Stimulated activated CD4-positive, alpha-beta T cell treated with anti-CD3 and anti-CD28 coated beads, Interleukin-1b, Interleukin-23, amount 100 ng/mL, for 4 hours (primary cell): ENCODE measurements around the gene MPDZ.

ENCODE experiments used
- DNase-seq, 2 donors: peaks; one replicate each; pipeline ENCODE4 v3.0.0-alpha.2; 2020; ENCODE audit warnings: low read depth in 2 of 2

Gene MPDZ

DNA sequence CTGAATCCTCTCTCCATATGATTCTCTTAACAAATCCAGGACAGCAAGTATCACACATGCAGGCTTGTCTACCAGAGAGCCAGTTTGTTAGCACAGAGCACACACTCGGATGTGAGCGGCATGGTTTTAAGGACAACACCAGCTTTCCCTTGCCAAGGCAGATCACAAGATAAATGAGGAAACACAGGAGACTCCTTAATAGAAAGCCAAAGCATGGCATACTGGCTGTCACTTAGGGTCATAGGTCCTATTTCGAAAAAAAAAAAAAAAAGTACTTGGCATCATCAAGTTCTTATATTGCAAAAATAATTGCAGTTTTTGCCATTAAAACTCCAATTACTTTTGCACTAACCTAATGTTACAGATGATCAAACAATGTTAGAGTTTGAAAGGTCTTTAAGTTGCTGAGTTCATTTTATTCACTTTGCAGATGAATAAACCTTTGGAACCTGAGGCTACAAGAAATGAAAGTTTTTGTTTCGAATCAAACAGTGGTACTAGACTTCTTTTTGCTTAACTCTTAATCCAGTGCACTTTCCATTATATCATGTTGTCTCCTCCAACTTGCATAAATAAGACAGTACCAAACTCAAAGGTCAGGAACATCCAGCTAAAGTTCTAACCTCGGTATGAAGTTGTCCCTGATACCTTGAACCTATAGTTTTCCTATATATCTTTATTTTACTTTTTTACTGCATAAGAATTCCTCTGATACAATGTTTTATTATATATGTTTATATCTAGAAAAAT is 138.5 kb downstream of the MPDZ start:
- DNase-seq, result no peak

DNA sequence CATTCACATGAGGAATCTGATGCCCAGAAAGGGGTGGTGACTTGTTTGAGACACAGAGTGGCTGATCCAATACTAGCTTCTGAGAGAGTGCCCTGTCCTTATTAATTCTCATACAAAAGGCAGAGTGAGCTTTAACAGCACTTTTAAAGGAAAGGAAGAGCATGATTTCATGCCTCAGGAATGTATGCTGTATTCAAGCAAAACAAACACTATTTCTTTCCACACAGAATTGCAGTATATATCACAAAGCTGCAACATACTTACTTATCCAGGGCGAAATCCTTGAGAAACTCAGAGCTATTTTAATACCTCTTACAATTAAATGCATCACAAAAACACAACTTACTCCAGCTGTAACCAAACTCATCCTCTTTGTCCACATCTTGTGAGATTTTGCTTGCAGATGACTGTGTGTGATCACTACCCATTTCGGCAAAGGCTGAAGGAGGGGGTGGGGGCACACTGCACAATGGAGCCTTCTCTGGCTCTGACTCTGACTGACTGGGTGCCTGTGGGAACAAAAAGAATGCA is 139.8 kb downstream of the MPDZ start:
- DNase-seq, result no peak

DNA sequence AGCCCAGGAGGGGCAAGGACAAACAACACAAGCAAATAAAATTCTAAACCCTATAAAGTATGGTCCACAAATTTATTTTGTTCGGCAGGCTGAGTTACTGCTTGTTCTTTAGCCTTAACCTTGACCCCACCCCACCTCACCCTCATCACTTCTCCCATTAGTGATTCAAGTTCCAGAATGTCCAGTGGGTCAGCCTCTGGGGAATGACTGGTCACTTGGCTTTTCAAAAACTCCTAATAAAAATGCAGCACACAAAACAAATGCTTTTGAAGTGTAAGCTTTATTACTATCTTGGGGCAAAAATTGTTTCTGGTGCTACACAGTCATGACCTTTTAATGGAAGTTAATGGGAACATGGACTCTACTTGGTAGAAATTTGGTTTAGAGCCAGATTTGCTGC is 142.1 kb downstream of the MPDZ start:
- no peak for DNase-seq

DNA sequence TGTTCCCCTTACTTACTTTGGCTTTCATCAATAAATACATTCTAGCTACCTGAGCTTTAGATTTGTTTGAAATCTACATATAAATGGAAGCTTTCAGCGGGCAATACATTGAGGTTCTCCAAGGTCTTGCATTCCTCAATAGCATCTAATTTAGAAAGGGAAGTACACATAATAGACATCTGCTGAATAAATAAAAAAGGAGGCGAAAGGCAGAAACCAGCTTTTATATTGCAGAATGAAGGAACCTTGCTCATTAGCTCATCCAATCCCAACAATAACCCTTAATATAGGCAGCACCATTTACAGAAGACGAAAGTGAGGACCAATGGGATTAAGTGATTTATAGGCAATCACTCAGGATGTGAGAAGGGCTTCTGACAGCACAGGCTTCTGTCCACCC is 147.5 kb downstream of the MPDZ start:
- no peak for DNase-seq

DNA sequence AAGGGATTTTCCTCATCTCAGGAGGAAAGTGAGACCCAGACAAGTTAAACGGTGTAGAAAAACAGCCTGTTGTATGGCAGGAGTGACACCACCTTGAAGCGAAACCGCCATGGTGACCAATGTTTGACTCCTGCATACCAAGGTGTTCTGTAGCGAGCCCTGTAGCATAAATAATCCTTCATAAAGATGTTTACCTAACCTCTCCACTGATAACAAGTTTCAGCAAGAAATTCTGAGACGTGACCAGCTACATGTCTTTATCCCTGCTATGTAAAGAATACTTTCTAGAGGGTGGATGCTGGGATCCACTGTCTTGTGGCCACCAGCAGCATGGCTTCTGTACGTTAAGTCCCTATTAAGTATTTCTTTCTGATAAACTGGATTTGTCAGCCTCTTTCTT is 148.1 kb downstream of the MPDZ start:
- DNase-seq, result no peak

DNA sequence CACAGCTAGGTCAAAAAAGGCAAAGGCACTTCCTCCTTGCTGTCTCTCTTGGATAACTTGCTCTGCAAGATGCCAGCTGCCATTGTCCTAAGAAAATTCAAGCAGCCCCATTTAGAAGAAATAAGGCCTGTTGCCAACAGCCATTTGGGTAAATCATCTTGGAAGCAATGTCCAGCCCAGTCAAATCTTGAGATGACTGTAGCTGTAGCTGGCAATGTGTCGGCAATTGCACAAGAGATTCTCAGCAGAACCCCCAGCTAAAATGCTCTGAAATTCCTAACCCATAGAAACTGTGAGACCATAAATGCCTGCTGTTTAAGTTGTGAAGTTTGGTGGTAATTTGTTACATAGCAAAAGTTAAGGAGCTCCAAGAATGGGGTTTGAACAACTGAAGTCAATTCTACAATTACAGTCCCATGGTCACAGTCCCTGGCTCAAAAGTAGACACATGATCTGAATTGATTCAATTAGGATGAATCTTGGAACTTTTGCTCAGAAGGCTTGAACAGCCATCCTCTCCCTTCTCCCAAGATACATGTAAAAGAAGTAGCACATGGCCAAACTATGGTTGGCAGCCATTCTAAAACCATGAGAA is 151.1 kb downstream of the MPDZ start:
- DNase-seq, result no peak

DNA sequence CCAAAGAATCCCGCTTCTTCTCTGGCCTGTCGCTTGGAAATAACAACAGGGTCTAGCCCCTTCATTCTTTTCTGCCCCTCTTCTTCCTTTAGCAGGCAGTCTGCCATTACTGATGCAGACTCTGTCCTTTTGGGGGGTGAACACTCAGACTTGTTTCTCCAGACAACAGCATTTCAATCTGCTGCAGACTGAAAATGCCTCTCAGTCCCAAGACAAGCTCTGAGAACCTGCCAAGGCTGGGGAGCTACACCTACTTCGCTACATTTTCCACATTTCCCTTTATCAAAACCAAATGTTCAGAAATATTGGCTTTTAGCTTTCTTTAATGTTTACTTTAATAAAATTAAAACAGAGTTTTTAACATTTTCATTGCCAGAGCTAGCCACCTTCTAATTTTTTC is 152.4 kb downstream of the MPDZ start:
- DNase-seq, result no peak

DNA sequence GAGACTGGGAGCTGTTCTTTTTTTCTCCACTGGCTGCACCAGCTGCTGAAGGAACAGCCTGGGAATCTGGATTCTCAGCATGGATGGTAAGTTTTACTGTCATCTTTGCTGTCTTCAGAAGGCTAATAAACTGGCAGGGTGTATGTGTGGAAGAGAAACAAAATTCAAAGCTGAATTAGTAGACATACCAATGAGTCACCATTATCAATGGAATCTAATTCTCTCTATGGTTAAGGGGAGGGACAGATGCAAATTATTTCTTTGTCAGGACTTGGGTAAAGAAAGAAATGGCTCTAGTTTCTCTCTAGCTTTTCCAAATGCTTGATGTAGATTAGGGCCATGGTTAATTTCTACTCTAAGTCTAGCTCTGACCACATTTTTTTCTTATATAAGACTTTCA is 154.2 kb downstream of the MPDZ start:
- DNase-seq, result no peak

DNA sequence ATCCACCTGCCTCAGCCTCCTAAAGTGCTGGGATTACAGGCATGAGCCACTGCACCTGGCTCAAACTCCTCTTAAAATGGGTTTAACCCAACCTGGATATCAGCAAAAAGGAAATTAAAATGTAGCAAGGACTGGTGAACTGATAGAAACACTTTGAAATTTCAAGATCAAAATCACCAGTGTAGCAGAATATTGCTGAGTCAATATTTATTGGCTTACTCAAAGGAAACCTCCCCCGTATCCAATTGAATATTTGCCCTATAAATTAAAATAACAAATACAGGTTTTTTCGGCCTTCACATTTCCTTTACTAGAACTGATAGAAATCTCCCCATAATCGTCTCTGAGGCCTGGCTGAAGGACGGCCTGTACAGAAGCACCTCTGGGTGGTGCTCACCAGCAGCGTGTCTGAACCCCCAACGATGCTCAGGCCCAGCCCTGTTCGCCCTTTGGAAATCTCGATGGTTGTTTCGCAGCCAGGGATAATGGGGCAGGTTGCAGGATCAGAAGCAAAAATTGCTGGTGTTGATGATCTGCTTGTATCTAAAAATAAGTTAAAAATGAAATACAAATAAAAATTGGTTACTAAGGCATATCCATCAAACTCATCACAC is 156.6 kb downstream of the MPDZ start:
- DNase-seq, result no peak

DNA sequence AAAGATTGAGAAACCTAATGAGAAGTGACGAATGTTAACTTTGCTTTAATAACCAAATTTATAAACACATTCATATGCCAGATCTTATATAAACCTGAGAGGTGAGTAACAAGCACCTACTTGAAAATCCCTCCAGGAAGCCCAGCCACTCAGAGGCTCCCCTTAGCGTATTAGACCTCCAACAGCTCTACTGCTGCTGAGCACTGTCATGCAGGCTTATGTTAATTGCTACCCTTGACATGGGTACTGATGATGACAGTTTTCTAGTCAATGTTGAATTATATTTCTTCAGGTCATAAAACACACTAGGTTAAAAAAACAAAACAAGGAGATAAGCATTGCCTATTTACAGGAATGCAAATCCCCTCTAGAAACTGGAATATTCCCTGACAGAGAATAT is 161.2 kb downstream of the MPDZ start:
- no peak for DNase-seq

DNA sequence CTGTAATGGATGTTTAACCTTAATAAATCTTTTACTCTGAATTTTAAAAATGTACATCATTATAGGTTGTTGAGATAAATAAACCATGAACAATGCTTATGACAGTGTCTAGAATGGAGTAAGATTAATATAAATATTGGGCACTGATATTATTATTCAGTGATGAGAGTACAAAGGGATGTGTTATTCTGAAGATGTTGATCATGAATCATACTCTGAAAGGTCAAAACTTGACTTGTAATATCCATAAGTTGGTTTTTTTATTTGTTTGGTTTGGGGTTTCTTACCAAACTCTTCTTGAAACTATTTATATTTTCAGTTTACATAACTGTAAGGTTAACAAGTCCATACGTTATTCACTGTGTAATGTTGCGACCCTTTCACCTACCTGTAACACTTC is 163.2 kb downstream of the MPDZ start:
- DNase-seq, result no peak

DNA sequence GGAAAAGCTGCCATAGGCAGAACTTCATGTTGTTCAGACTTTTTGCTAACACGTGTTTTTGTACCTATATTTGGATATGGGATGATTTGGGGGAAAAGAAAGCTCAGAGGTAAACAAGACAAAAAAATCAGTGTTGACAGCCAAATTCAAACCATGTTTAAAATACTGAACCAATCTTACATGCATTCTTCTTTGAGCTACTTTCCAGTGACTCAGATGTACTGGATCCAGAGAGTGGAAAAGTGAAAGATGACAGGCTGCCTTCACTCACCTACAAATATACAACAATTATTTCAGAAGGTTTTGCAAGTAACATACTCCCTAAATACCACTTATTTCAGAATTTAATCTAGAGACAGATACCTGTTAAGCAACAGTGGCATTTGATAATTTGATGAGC is 165.7 kb downstream of the MPDZ start:
- no peak for DNase-seq

DNA sequence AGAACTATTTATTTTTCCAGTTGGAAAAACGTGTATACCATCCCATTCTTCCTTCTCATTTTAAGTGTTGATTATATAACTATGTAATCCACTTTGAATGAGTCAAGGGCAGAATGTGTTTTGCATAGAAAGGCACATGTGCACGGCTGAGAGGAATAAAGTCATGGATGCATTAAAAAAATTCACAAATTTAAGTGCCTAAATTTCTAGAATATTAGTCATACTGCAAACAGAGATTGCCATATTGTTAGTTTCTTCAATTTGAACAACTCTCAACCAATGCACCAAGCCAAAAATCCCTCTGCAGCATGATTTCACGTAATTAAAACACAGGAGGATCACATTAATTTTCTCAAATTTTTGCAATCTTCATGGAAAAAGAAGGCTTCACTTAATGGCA is 166.3 kb downstream of the MPDZ start:
- no peak for DNase-seq

DNA sequence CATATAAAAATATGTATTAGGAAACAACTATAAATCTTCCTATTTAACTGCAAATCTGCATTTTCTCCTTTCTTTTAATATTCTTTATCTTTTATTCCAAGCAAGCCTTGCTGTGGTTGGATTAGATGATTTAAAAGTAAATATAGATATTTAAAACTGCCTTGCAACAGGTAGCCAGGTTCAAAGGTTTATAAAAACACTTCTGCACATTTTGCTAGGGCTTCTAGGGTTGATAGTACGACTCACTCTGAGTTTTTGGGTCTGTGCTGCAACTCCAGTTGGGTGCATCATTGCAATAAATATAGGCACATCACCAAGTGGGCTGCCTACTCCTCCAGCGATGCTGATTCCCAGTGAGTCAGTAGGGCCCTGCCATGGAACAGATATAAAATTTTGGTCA is 167.7 kb downstream of the MPDZ start:
- no peak for DNase-seq

DNA sequence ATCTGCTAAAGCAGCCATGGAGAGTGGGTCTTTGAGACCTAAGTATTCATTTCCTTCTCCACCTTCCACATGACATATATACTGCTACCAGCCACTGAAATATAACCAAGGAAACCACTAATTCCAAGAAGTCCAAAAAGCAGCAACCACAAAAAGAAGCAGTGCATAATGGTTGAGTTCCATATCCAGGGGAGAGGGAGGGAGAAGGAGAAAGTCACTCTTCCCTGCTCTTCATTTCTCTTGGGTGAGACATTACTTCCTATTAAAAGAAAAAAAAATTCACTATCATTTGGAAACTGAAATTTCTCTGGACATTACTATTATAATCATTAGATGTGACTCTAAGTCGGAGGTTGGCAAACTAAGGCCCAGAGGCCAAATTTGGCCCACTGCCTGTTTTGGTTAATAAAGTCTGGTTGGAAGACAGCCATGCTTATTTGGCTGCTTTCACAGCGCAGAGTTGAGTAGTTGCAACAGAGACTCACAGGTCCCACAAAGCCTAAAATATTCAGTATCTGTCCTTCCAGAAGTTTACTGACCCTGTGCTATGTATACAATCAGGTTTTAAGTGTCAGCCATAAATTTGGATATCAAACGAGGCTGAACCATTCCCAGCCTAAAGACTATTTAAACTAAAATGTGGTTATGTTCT is 168.6 kb downstream of the MPDZ start:
- DNase-seq, result no peak

DNA sequence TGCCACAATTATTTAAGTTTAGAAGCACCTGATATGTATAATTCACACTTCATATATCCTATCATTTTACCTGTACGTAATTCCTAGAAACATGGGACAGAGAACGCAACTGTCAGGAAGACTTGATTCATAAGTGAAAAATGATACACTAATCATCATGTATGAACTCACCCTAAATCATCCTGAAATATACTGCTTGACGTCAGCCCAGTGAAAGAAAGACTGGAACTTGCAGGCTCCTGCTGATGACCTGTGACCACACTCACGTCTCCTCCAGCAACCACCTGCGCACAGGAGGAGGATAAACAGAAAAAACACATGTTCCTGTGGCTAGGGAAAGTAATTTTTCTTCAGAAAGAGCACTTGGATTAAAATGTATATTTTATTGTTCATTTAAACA is 169.7 kb downstream of the MPDZ start:
- no peak for DNase-seq

DNA sequence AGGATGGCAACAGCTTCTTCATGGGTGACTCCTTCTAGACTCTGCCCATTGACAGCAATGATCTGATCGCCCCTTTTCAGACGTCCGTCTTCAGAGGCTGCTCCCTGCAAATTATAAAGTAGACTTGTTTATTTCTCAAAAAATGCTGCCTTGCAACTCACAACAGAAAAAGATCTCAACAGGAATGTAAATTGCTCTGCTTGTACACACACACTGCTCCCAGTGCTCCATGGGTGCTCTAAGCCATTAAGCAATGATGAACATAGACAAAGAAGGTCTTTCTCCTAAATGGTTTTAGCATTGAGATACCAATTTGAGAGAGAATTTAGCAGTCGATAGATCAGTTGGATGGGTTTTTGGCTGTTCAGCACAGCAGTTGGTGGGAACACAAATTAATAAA is 172.5 kb downstream of the MPDZ start:
- no peak for DNase-seq

DNA sequence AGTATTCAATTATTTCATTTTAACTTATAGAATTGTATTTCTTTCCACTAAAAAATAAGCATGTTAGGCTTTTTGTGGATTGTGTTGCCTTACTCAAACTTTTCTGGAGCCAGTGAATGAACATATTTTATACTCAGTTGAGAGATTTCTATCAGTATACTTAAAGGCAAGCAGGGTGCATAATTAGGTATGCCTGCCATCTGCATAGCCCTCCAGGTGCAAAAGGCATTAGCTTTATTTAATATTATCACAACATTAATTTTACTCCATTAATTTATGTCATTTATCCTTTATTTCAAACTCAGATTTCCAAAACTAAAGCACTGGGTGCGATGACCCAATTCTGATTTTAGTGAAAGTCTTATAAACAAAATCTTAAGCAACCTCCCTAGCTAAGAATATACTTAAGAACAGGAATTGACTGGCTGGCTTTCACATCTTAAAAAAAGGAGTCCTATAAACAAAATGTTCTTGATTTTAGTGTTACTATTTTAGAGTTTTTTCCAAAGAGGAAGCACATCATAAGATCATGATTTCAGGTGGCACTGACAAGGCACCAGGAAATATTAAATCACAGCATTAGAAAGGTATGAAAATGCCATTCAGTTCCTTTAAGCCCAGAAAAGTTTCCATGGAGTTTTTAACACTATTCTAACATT is 178.4 kb downstream of the MPDZ start:
- DNase-seq, result no peak

DNA sequence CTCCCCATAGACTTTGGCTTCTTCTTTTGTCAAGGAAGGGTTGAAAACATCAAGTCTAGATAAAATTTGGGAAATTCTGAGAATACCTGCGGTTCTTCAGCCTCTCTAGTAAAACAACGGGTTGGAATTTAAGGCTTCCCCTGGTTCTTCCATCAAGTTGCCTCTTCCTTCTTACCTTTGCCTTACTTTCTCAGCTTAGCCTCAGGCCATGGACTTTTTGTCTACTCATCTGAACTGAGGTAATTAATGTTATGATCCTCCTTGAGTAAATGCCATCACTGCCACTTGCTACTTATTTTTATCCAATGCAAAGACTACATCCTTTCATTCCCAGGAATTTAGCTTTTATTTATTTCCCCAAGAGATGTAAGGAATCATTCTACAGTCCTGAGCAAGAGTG is 184.4 kb downstream of the MPDZ start:
- DNase-seq, result no peak

DNA sequence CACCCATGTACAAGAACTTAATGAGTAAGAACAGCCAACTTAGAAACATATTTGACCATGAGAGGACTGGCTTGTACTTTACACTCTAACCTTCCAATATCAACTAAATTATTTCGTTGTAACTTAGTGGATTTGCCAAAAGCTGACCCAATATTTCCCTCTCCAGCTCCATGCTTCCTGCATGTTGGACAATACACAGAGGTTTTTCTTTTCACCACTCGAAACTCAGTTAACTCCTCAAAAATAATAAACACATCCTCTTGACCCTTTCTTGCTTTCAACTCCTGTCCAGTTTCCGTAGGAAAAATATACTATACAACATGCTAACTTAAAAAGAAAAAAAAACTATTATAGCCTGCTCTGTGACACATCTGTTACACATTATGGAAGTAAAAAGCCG is 188.9 kb downstream of the MPDZ start:
- DNase-seq, result no peak

DNA sequence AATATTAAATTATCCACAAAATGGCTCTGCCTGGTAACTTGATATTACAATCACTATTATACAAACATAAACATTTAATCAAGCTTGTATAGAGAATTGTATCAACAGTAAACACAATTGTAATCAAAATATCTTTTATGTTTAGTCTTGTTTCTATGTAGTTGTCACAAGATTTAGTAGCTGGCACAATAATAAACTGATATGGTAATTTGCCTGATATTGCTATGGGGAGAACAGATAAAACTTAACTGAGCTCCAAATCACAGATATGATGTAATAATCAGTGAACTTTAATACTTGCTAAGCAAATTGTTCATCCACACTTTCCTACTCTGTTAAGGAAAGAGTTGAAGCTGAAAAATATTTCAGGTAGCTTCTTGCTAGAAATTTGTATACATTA is 189.8 kb downstream of the MPDZ start:
- DNase-seq, result no peak

DNA sequence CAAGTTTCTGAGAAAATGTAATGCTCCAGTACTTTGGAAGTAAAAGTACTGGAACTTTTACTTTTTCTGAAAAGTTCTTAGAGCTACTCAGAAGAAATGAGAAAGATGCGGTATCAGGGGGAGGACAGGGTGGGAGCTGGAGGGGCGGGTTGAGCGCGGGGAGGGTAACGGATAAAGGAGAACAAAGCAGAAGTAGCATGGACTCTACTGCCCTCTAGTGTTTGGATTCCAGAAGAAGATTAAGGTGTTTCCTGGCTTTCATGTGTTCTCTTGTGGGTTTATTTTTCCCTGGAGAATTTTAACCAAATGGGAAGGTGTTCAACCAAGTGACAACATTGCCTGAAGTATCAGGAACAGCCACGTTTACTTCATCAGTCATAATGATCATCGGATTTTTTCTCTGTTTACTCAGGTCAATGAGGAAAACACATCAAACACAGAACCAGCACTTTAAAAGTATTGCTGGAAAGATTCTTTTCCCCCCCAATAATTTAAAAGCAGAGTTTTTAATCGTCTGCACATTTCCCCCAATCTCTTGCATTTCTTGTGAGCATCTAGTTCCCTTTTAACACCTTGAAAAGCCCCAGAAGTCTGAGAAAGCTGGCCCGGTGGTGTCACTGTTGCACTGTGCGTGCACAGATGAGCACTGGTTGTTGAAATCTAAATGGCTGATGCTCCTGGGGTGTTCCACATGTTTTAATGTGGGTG is 190.6 kb downstream of the MPDZ start:
- DNase-seq, result no peak
